GM18907 (cell line): Measurements from ENCODE around the gene SLC43A3.
A peak's percentile ranks its signal among the peaks of the same experiment; 100 is the strongest.

Experiments used
- ATAC-seq: cut with Tn5 transposase; IDR thresholded peaks from one replicate; pipeline ENCODE4 v1.9.1; 2021; ENCODE audit warnings: mild to moderate bottlenecking, moderate library complexity; ENCODE audit not compliant: unreplicated experiment

The SLC43A3 gene

GRCh38 chr11:57426929-57427726, at the start of gene SLC43A3:
SLC43A3 (minus strand) TSS chr11:57427121; CDS start chr11:57426172, 949 bp downstream.
- peak; percentile 53 for ATAC-seq

- peak; percentile 38 for ATAC-seq
These were observed 49.3 kb upstream of the SLC43A3 start for GRCh38 chr11:57476047-57476756.

- ATAC-seq = peak; percentile 30
These were observed 48.7 kb upstream of the SLC43A3 start for GRCh38 chr11:57475671-57476046.

GRCh38 chr11:57475191-57475590, 48.3 kb upstream of the SLC43A3 start:
- no peak for ATAC-seq

- ATAC-seq = no peak
These were observed 47.8 kb upstream of the SLC43A3 start for GRCh38 chr11:57474803-57475115.

GRCh38 chr11:57474017-57474802, 47.3 kb upstream of the SLC43A3 start:
- ATAC-seq = peak; percentile 77

GRCh38 chr11:57473285-57473841, 46.4 kb upstream of the SLC43A3 start:
- no peak for ATAC-seq

- no peak for ATAC-seq
These were observed 44.6 kb upstream of the SLC43A3 start for GRCh38 chr11:57471496-57471895.

- no peak for ATAC-seq
These were observed 42.3 kb upstream of the SLC43A3 start for GRCh38 chr11:57469268-57469667.

- no peak for ATAC-seq
These were observed 41.4 kb upstream of the SLC43A3 start for GRCh38 chr11:57468276-57468675.

GRCh38 chr11:57467508-57468157, 40.7 kb upstream of the SLC43A3 start:
- no peak for ATAC-seq

- ATAC-seq = no peak
These were observed 39.8 kb upstream of the SLC43A3 start for GRCh38 chr11:57466680-57467079.

- no peak for ATAC-seq
These were observed 37.7 kb upstream of the SLC43A3 start for GRCh38 chr11:57464539-57465181.

- no peak for ATAC-seq
These were observed 37.0 kb upstream of the SLC43A3 start for GRCh38 chr11:57463671-57464538.

- ATAC-seq = no peak
These were observed 35.7 kb upstream of the SLC43A3 start for GRCh38 chr11:57462597-57462996.

- ATAC-seq = no peak
These were observed 35.0 kb upstream of the SLC43A3 start for GRCh38 chr11:57461841-57462489.

GRCh38 chr11:57460758-57461749, 34.1 kb upstream of the SLC43A3 start:
- ATAC-seq = no peak
